H1 (cell line): ENCODE measurements around the gene PLEKHN1.

Experiments used
- BACH1 ChIP-seq: IDR thresholded peaks from 2 replicates; pipeline ENCODE4 v1.6.1; 2012; ENCODE audit warnings: low read length, improper control_type of control experiment
- JUN ChIP-seq: IDR thresholded peaks from 2 replicates; pipeline ENCODE4 v1.6.1; 2011; ENCODE audit warnings: low read depth, mild to moderate bottlenecking, improper control_type of control experiment, low read length
- JUND ChIP-seq: IDR thresholded peaks from 2 replicates; pipeline ENCODE4 v1.6.1; 2011; ENCODE audit warnings: mild to moderate bottlenecking, improper control_type of control experiment, low read length
- POLR2A ChIP-seq, 2 experiments: IDR thresholded peaks; 1 replicate in 1 of 2; 2 replicates in 1 of 2; pipeline ENCODE4 v1.6.1; 2011; ENCODE audit warnings: low read depth in 2 of 2, low read length in 2 of 2, mild to moderate bottlenecking in 2 of 2; ENCODE audit errors: control extremely low read depth in 1 of 2
- RNF2 ChIP-seq: fragments of 200-900, 300-1000 bp; sonication (generic); IDR thresholded peaks from 2 replicates; pipeline ENCODE4 v1.7.1; 2016; ENCODE audit warnings: borderline replicate concordance, low read depth, mild to moderate bottlenecking, antibody characterized with exemption, low read length; ENCODE audit not compliant: poor library complexity, severe bottlenecking; ENCODE audit errors: missing control alignments
- SAP30 ChIP-seq: fragments of 300-600 bp; sonication (generic); IDR thresholded peaks from 2 replicates; pipeline ENCODE4 v1.7.1; 2012; ENCODE audit warnings: low read length, moderate library complexity, mild to moderate bottlenecking, inconsistent platforms; ENCODE audit not compliant: insufficient read depth, insufficient replicate concordance
- USF2 ChIP-seq: IDR thresholded peaks from 2 replicates; pipeline ENCODE4 v1.6.1; 2011; ENCODE audit warnings: low read length, improper control_type of control experiment
- TF ChIP-seq, protein P1 (sequence below), 3 experiments: IDR thresholded peaks; 1 replicate in 2 of 3; 2 replicates in 1 of 3; pipeline versions ENCODE4 v1.5.1 to v1.6.1; 2011; ENCODE audit warnings: low read length in 3 of 3, mild to moderate bottlenecking in 3 of 3, inconsistent platforms in 2 of 3, low read depth in 1 of 3, moderate library complexity in 1 of 3; ENCODE audit not compliant: insufficient read depth in 1 of 3; ENCODE audit errors: control extremely low read depth in 1 of 3
- TF ChIP-seq, protein P2 (sequence below): IDR thresholded peaks from 2 replicates; pipeline ENCODE4 v1.6.1; 2011; ENCODE audit warnings: low read depth, mild to moderate bottlenecking, low read length; ENCODE audit not compliant: insufficient read depth

DNA sequence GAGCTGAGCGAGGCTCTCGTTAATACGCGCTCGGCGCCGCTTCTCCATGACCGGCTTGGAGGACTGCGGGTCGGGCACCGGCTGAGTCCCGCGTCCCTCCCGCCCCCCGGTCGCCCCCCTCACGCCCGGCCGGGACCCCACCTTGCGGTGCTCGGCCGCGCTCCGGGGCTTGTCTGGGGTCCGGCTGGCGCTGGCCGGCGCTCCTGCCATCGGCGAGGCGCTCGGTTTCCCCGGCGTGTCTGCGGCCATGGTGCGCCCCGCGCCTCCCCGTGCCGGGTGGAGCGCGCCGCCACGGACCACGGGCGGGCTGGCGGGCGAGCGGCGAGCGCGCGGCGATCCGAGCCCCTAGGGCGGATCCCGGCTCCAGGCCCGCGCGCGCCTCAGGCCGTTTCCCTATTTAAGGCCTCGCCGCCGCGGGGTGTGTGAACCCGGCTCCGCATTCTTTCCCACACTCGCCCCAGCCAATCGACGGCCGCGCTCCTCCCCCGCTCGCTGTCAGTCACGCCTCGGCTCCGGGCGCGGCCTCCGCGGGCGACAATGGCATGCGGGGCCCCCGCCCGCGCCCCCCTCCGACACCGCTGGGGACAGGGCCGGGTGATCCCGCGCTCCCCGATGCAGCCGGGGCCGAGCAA lies 33.6 kb downstream of the PLEKHN1 start, which contains the start of gene HES4:
- TF ChIP-seq JUND (no peak), POLR2A (IDR thresholded peaks at IDR 0.05; ENCODE audit: control extremely low read depth in 1 of 2, low read depth in 2 of 2, low read length in 2 of 2) (no peak), USF2 (no peak), BACH1 (no peak), RNF2 (no peak), JUN (no peak), SAP30 (no peak)
- TF ChIP-seq, protein P1, sequence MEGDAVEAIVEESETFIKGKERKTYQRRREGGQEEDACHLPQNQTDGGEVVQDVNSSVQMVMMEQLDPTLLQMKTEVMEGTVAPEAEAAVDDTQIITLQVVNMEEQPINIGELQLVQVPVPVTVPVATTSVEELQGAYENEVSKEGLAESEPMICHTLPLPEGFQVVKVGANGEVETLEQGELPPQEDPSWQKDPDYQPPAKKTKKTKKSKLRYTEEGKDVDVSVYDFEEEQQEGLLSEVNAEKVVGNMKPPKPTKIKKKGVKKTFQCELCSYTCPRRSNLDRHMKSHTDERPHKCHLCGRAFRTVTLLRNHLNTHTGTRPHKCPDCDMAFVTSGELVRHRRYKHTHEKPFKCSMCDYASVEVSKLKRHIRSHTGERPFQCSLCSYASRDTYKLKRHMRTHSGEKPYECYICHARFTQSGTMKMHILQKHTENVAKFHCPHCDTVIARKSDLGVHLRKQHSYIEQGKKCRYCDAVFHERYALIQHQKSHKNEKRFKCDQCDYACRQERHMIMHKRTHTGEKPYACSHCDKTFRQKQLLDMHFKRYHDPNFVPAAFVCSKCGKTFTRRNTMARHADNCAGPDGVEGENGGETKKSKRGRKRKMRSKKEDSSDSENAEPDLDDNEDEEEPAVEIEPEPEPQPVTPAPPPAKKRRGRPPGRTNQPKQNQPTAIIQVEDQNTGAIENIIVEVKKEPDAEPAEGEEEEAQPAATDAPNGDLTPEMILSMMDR (IDR thresholded peaks at IDR 0.05; ENCODE audit: control extremely low read depth in 1 of 3, insufficient read depth in 1 of 3, low read depth in 1 of 3, low read length in 3 of 3), result no peak
- TF ChIP-seq, protein P2, sequence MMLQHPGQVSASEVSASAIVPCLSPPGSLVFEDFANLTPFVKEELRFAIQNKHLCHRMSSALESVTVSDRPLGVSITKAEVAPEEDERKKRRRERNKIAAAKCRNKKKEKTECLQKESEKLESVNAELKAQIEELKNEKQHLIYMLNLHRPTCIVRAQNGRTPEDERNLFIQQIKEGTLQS, result no peak
